Endothelial cell of umbilical vein (primary cell): ENCODE data around the gene SCN1B. TPM values are rescaled to one million over a fixed set of nuclear protein-coding genes. Genes with fewer than 3 reads are reported as not detected.
"Not testable (repeated sequence)": the region's sequence is repeated elsewhere in the genome, so short reads cannot be mapped to it uniquely, and the experiment has no call there.

Experiments used
- BruUV-seq: library from RNA; stranded (reverse); fragments of 400-500 nt; replicated peaks from 2 replicates; lab custom pipeline; 2021; lab: Mats Ljungman, UMichigan
- CTCF ChIA-PET: fragments of 300-600, 350-600 bp; sonication (Branson Sonifier 250); formaldehyde crosslinking; loops from one replicate; lab custom pipeline; 2021; ENCODE audit warnings: antibody characterized with exemption, inconsistent platforms; lab: Charles Lee
- POLR2A ChIA-PET: fragments of 300-600, 350-600 bp; sonication (Branson Sonifier 250); formaldehyde crosslinking; loops from one replicate; lab custom pipeline; 2021; ENCODE audit warnings: antibody characterized with exemption, inconsistent platforms; lab: Charles Lee
- DNase-seq: peaks from one replicate; pipeline ENCODE4 v3.0.0-alpha.2; 2011; ENCODE audit warnings: low read depth, low spot score
- FAIRE-seq: peaks from 2 replicates; lab custom pipeline; 2011; peaks lifted over from hg19 to GRCh38; lab: Jason Lieb, UNC
- H2AFZ ChIP-seq: 2 replicates; pipeline ENCODE4 v1.6.0; 2012; ENCODE audit warnings: low read depth, low read length, control low read depth, inconsistent platforms
- H3K27ac ChIP-seq: 2 replicates; pipeline ENCODE4 v1.5.1; 2011; ENCODE audit warnings: low read depth, mild to moderate bottlenecking, control low read depth, low read length, moderate library complexity; ENCODE audit not compliant: insufficient read depth
- H3K27me3 ChIP-seq, 2 experiments: 2 replicates each; pipeline versions ENCODE4 v1.6.0 to v1.6.1; 2011; ENCODE audit warnings: low read length in 2 of 2, mixed read lengths in 1 of 2; ENCODE audit not compliant: control insufficient read depth in 2 of 2, insufficient read depth in 2 of 2
- H3K36me3 ChIP-seq, 2 experiments: 2 replicates in 1 of 2; 3 replicates in 1 of 2; pipeline ENCODE4 v1.5.1; 2011; ENCODE audit warnings: low read length in 2 of 2, mild to moderate bottlenecking in 1 of 2, moderate library complexity in 1 of 2; ENCODE audit not compliant: control insufficient read depth in 2 of 2, insufficient read depth in 2 of 2; ENCODE audit errors: extremely low read depth in 1 of 2
- H3K4me1 ChIP-seq: 3 replicates; pipeline ENCODE4 v1.5.1; 2011; ENCODE audit warnings: mild to moderate bottlenecking, low read length; ENCODE audit not compliant: control insufficient read depth, insufficient read depth; ENCODE audit errors: extremely low read depth
- H3K4me2 ChIP-seq: 2 replicates; pipeline ENCODE4 v1.6.1; 2011; ENCODE audit warnings: low read length, control low read depth, mixed read lengths; ENCODE audit not compliant: insufficient read depth
- H3K4me3 ChIP-seq, 3 experiments: fragments of 200-600 bp in 1 of 3; sonication (generic), shearing (Covaris generic) in 1 of 3; replicated peaks in 1 of 3; 2 replicates each; pipeline ENCODE4 v1.5.1; 2011 to 2016; ENCODE audit warnings: control low read depth in 3 of 3, low read length in 3 of 3, mild to moderate bottlenecking in 2 of 3, inconsistent platforms in 1 of 3, low read depth in 1 of 3, moderate library complexity in 1 of 3; ENCODE audit not compliant: insufficient read depth in 1 of 3
- H3K79me2 ChIP-seq: 2 replicates; pipeline ENCODE4 v1.6.0; 2012; ENCODE audit warnings: low read length, inconsistent platforms; ENCODE audit not compliant: control insufficient read depth, insufficient read depth
- H3K9ac ChIP-seq: replicated peaks from 2 replicates; pipeline ENCODE3; 2011; ENCODE audit warnings: low read length, control low read depth; ENCODE audit not compliant: insufficient read depth; ENCODE audit errors: extremely low read depth
- H3K9me1 ChIP-seq: replicated peaks from 3 replicates; pipeline ENCODE4 v1.6.0; 2011; ENCODE audit warnings: mild to moderate bottlenecking, low read length; ENCODE audit not compliant: control insufficient read depth, insufficient read depth; ENCODE audit errors: extremely low read depth
- H3K9me3 ChIP-seq: replicated peaks from 2 replicates; pipeline ENCODE4 v1.5.1; 2012; ENCODE audit warnings: low read length, inconsistent platforms; ENCODE audit not compliant: control insufficient read depth, insufficient read depth
- H4K20me1 ChIP-seq: replicated peaks from 2 replicates; pipeline ENCODE3; 2011; ENCODE audit warnings: mild to moderate bottlenecking, low read length; ENCODE audit not compliant: control insufficient read depth, insufficient read depth; ENCODE audit errors: extremely low read depth
- GATA2 ChIP-seq: IDR thresholded peaks from 2 replicates; pipeline ENCODE4 v1.7.0; 2011; ENCODE audit warnings: low read depth, mild to moderate bottlenecking, moderate library complexity, mixed read lengths, low read length; ENCODE audit not compliant: insufficient read length, insufficient read depth
- JUN ChIP-seq: IDR thresholded peaks from 2 replicates; pipeline ENCODE4 v1.6.1; 2011; ENCODE audit warnings: borderline replicate concordance, low read depth; ENCODE audit not compliant: insufficient read length, insufficient read depth
- POLR2A ChIP-seq: IDR thresholded peaks from 2 replicates; pipeline ENCODE4 v1.6.1; 2012; ENCODE audit warnings: low read depth, mild to moderate bottlenecking, control low read depth, low read length
- dilution Hi-C: fragments of 300-500 bp; cut with MboI; formaldehyde crosslinking; loops from one replicate; pipeline ENCODE4 v1.15.0; 2019; ENCODE audit warnings: low sequenced_read_pairs; ENCODE audit not compliant: extremely low pct_ligation_motif_present
- intact Hi-C: fragments of 100-400 bp; cut with micrococcal nuclease; formaldehyde crosslinking; loops from one replicate; pipeline ENCODE4 v1.10.0; 2022
- polyA plus RNA-seq, 4 experiments: library from polyadenylated mRNA; depleted of rRNA in 3 of 4; stranded (reverse) in 3 of 4; unstranded in 1 of 4; fragments of >200 nt; gene quantifications; 2 replicates each; pipeline versions ENCODE4 v1.2.1 to v1.2.3, GENCODE V29; 2011 to 2012; ENCODE audit warnings: missing spikeins in 1 of 4
- total RNA-seq: library from RNA; stranded (reverse); gene quantifications from 2 replicates; pipeline ENCODE4 v1.2.3, GENCODE V29; 2021
- TF ChIP-seq, protein P1 (sequence below), 2 donors: IDR thresholded peaks; 1 replicate in 1 of 2; 2 replicates in 1 of 2; pipeline ENCODE4 v1.5.1; 2011; ENCODE audit warnings: low read length in 2 of 2, mild to moderate bottlenecking in 2 of 2, moderate library complexity in 2 of 2, control low read depth in 1 of 2, inconsistent platforms in 1 of 2, low read depth in 1 of 2; ENCODE audit not compliant: insufficient read depth in 1 of 2; ENCODE audit errors: extremely low read depth in 1 of 2

SCN1B gene
- total and polyA plus RNA-seq, 2 donors (not counting 3 experiments of a cell fraction or from before 2014, with no cell fraction given) = 11.2 to 14.2 TPM

GRCh38 chr19:34997071-34997617 is 33.1 kb upstream of the SCN1B start:
- CTCF ChIA-PET = interaction anchor here (1.1 to 2.0 kb wide), 2 partner anchors 12 to 24 kb away, joined by 4 to 6 read pairs; no protein-coding TSS in a partner anchor
- dilution Hi-C loops = no loop called here
- FAIRE-seq = peak; percentile 92

DNA sequence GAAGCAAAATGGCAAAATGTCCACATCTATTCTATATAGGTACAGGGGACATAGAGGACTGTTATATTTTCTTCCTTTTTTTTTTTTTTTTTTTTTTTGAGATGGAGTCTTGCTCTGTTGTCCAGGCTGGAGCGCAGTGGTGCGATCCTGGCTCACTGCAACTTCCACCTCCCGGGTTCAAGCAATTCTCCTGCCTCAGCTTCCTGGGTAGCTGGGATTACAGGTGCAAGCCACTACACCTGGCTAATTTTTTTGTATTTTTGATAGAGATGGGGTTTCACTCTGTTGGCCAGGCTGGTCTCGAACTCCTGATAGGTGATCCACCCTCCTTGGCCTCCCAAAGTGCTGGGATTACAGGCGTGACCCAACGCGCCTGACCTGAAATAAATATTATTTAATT is 32.0 kb upstream of the SCN1B start:
- H4K20me1 ChIP-seq, H3K4me2 ChIP-seq, H3K27ac ChIP-seq, H3K9me3 ChIP-seq, BruUV-seq, POLR2A ChIA-PET, H3K4me3 ChIP-seq, H3K27me3 ChIP-seq, H3K9ac ChIP-seq, dilution Hi-C loops, H2AFZ ChIP-seq, DNase-seq, H3K36me3 ChIP-seq, H3K9me1 ChIP-seq, intact Hi-C loops, FAIRE-seq: not testable (repeated sequence)
- CTCF ChIA-PET = interaction anchor here (2.0 kb wide), 1 partner anchor 13 kb away, joined by 6 read pairs; no protein-coding TSS in a partner anchor
- peaks cover 64% of the 10 kb centered on the region for H3K4me1 ChIP-seq
- H3K79me2 ChIP-seq = peaks cover 25% of the 10 kb centered on the region

More at GRCh38 chr19:34997071-34997617, 33.1 kb upstream of the SCN1B start:
- DNase-seq = peak; percentile 82
- no peaks in the 10 kb centered on the region for H3K36me3 ChIP-seq
- POLR2A ChIA-PET = interaction anchor here (0.7 kb wide), 1 partner anchor 25 kb away, joined by 8 read pairs; no protein-coding TSS in a partner anchor
- H3K4me2 ChIP-seq = peak overlapping the region; percentile 57
- H3K9me1 ChIP-seq = no peaks in the 10 kb centered on the region
- intact Hi-C loops = no loop called here
- peak overlapping the region; percentile 65 for H2AFZ ChIP-seq
- H3K9ac ChIP-seq = no peak overlapping the region
- no peaks in the 10 kb centered on the region for H3K27me3 ChIP-seq
- no TSS peak for BruUV-seq
- H3K9me3 ChIP-seq = no peaks in the 10 kb centered on the region
- peak overlapping the region; percentile 57 for H3K27ac ChIP-seq
- peak overlapping the region in 1 of 3 experiments; percentile 15 for H3K4me3 ChIP-seq
- no peaks in the 10 kb centered on the region for H4K20me1 ChIP-seq
- TF ChIP-seq POLR2A (no peak), GATA2 (no peak), JUN (no peak)
- TF ChIP-seq, protein P1, sequence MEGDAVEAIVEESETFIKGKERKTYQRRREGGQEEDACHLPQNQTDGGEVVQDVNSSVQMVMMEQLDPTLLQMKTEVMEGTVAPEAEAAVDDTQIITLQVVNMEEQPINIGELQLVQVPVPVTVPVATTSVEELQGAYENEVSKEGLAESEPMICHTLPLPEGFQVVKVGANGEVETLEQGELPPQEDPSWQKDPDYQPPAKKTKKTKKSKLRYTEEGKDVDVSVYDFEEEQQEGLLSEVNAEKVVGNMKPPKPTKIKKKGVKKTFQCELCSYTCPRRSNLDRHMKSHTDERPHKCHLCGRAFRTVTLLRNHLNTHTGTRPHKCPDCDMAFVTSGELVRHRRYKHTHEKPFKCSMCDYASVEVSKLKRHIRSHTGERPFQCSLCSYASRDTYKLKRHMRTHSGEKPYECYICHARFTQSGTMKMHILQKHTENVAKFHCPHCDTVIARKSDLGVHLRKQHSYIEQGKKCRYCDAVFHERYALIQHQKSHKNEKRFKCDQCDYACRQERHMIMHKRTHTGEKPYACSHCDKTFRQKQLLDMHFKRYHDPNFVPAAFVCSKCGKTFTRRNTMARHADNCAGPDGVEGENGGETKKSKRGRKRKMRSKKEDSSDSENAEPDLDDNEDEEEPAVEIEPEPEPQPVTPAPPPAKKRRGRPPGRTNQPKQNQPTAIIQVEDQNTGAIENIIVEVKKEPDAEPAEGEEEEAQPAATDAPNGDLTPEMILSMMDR (IDR thresholded peaks at IDR 0.05; ENCODE audit: extremely low read depth in 1 of 2, insufficient read depth in 1 of 2, low read depth in 1 of 2, low read length in 2 of 2) = no peak
- peaks cover 55% of the 10 kb centered on the region for H3K4me1 ChIP-seq
- H3K79me2 ChIP-seq = peaks cover 16% of the 10 kb centered on the region
